GM12878 (cell line): ENCODE results near the gene SLC2A4RG. TPM values are rescaled to one million over a fixed set of nuclear protein-coding genes. Genes with fewer than 3 reads are reported as not detected.

Experiments used
- ATAC-seq: fragments of 200-7000 bp; cut with Tn5 transposase; 3 replicates; pipeline ENCODE4 v1.9.1; 2020; ENCODE audit warnings: mild to moderate bottlenecking, moderate library complexity
- BruUV-seq: library from RNA; stranded (reverse); fragments of 400-500 nt; replicated peaks from 2 replicates; lab custom pipeline; 2021; lab: Mats Ljungman, UMichigan
- CTCF ChIA-PET: fragments of 300-600 bp; sonication (Branson Sonifier 250); formaldehyde crosslinking; extraction: SDS; loops from one replicate; lab custom pipeline; 2021; ENCODE audit warnings: inconsistent platforms; lab: Yijun Ruan, JAX
- POLR2A ChIA-PET: fragments of 350-600 bp; formaldehyde crosslinking; extraction: SDS; loops from one replicate; lab custom pipeline; 2021; ENCODE audit warnings: inconsistent platforms; lab: Charles Lee
- RAD21 ChIA-PET: fragments of 300-600 bp; sonication (Branson Sonifier 250); formaldehyde crosslinking; loops from one replicate; lab custom pipeline; 2023; ENCODE audit warnings: antibody characterized with exemption; ENCODE audit not compliant: unreplicated experiment; lab: Charles Lee
- SMC1A ChIA-PET: fragments of 300-600 bp; sonication (Branson Sonifier 250); formaldehyde crosslinking; loops from one replicate; lab custom pipeline; 2023; ENCODE audit not compliant: unreplicated experiment, uncharacterized antibody; lab: Charles Lee
- DNase-seq: peaks from one replicate; pipeline ENCODE4 v3.0.0-alpha.2; 2011; ENCODE audit warnings: low read depth, low spot score
- FAIRE-seq: peaks from 3 replicates; lab custom pipeline; 2011; peaks lifted over from hg19 to GRCh38; lab: Jason Lieb, UNC
- H2AFZ ChIP-seq: 2 replicates; pipeline ENCODE4 v1.6.0; 2011; ENCODE audit warnings: low read depth, low read length, control low read depth; ENCODE audit not compliant: control insufficient read depth
- H3K27ac ChIP-seq: 2 replicates; pipeline ENCODE4 v1.5.1; 2011; ENCODE audit warnings: control low read depth; ENCODE audit not compliant: control insufficient read depth, insufficient read depth
- H3K27me3 ChIP-seq, 2 experiments: replicated peaks in 1 of 2; 2 replicates each; pipeline versions ENCODE4 v1.6.0 to v1.6.1; 2011; ENCODE audit warnings: low read length in 1 of 2; ENCODE audit not compliant: control insufficient read depth in 2 of 2, insufficient read depth in 2 of 2
- H3K36me3 ChIP-seq, 2 experiments: 2 replicates each; pipeline ENCODE4 v1.5.1; 2011; ENCODE audit warnings: low read length in 1 of 2; ENCODE audit not compliant: control insufficient read depth in 2 of 2, insufficient read depth in 2 of 2
- H3K4me1 ChIP-seq: 2 replicates; pipeline ENCODE4 v1.6.1; 2011; ENCODE audit warnings: mild to moderate bottlenecking, low read length, moderate library complexity, mixed read lengths; ENCODE audit not compliant: control insufficient read depth, insufficient read depth
- H3K4me2 ChIP-seq: 2 replicates; pipeline ENCODE4 v1.6.0; 2011; ENCODE audit warnings: control low read depth; ENCODE audit not compliant: control insufficient read depth, insufficient read depth
- H3K4me3 ChIP-seq: fragments of 200-600 bp; sonication (generic); 2 replicates; pipeline ENCODE4 v1.5.1; 2016
- H3K79me2 ChIP-seq: 2 replicates; pipeline ENCODE4 v1.6.0; 2011; ENCODE audit warnings: low read length; ENCODE audit not compliant: control insufficient read depth, insufficient read depth
- H3K9ac ChIP-seq: 2 replicates; pipeline ENCODE4 v1.8.0; 2011; ENCODE audit warnings: low read length, control low read depth, mixed read lengths; ENCODE audit not compliant: control insufficient read depth, insufficient read depth
- H3K9me3 ChIP-seq: replicated peaks from 3 replicates; pipeline ENCODE4 v1.5.1; 2011; ENCODE audit warnings: mild to moderate bottlenecking, low read length; ENCODE audit not compliant: control insufficient read depth, insufficient read depth
- H4K20me1 ChIP-seq: 2 replicates; pipeline ENCODE4 v1.6.0; 2011; ENCODE audit not compliant: control insufficient read depth, insufficient read depth
- BCL3 ChIP-seq: IDR thresholded peaks from 2 replicates; pipeline ENCODE4 v1.6.1; 2011; ENCODE audit warnings: borderline replicate concordance, low read depth, mild to moderate bottlenecking, moderate library complexity, low read length; ENCODE audit not compliant: insufficient read depth, poor library complexity, severe bottlenecking
- CBFB ChIP-seq: IDR thresholded peaks from 2 replicates; pipeline ENCODE4 v1.6.1; 2016; ENCODE audit warnings: antibody characterized with exemption, low read depth
- ETV6 ChIP-seq, 2 experiments: fragments of 450-650 bp in 1 of 2; IDR thresholded peaks in 1 of 2; conservative IDR thresholded peaks in 1 of 2; 2 replicates each; pipeline ENCODE4 v1.6.1; 2014; ENCODE audit warnings: antibody characterized with exemption in 1 of 2, borderline replicate concordance in 1 of 2, low read depth in 1 of 2, mild to moderate bottlenecking in 1 of 2, moderate library complexity in 1 of 2
- HCFC1 ChIP-seq: fragments of 150-350 bp; IDR thresholded peaks from 2 replicates; pipeline ENCODE4 v1.6.1; 2014; ENCODE audit warnings: low read length
- JUNB ChIP-seq: IDR thresholded peaks from 2 replicates; pipeline ENCODE4 v1.6.1; 2016; ENCODE audit warnings: antibody characterized with exemption, mild to moderate bottlenecking
- MTA3 ChIP-seq: IDR thresholded peaks from 2 replicates; pipeline ENCODE4 v1.6.1; 2012; ENCODE audit warnings: low read length, inconsistent platforms, borderline replicate concordance
- NFYB ChIP-seq: IDR thresholded peaks from 2 replicates; pipeline ENCODE4 v1.6.1; 2011; ENCODE audit warnings: low read depth, mild to moderate bottlenecking, low read length, improper control_type of control experiment, moderate library complexity; ENCODE audit not compliant: insufficient read depth
- SP1 ChIP-seq: IDR thresholded peaks from one replicate; pipeline ENCODE4 v1.6.1; 2011; ENCODE audit warnings: low read depth, low read length
- SPI1 ChIP-seq: IDR thresholded peaks from 2 replicates; pipeline ENCODE4 v1.6.1; 2011; ENCODE audit warnings: low read depth, mild to moderate bottlenecking, low read length, moderate library complexity, borderline replicate concordance; ENCODE audit not compliant: insufficient read depth
- SUZ12 ChIP-seq: fragments of 200-600 bp; sonication (generic); IDR thresholded peaks from one replicate; pipeline ENCODE4 v1.6.1; 2018; ENCODE audit warnings: antibody characterized with exemption, mild to moderate bottlenecking; ENCODE audit not compliant: unreplicated experiment
- TCF3 ChIP-seq: IDR thresholded peaks from 2 replicates; pipeline ENCODE4 v1.6.1; 2012; ENCODE audit warnings: low read depth, mild to moderate bottlenecking, low read length, borderline replicate concordance; ENCODE audit not compliant: insufficient read depth
- ZBTB4 ChIP-seq: fragments of 450-650 bp; formaldehyde crosslinking; IDR thresholded peaks from 2 replicates; pipeline ENCODE4 v1.4.0; 2022; ENCODE audit warnings: mild to moderate bottlenecking, moderate library complexity
- ZBTB40 ChIP-seq: fragments of 450-650 bp; IDR thresholded peaks from 2 replicates; pipeline ENCODE4 v1.6.1; 2016; ENCODE audit warnings: mild to moderate bottlenecking, moderate library complexity, borderline replicate concordance
- WGBS: methylation state at CpG from one replicate; pipeline ENCODE4 v1.1.6; 2016; ENCODE audit warnings: low lambda C conversion rate; ENCODE audit not compliant: insufficient replicate concordance, insufficient coverage; ENCODE audit errors: missing lambda C conversion rate; 5-methylcytosine and 5-hydroxymethylcytosine counted together
- in situ Hi-C: fragments of 300-500 bp; cut with MboI; formaldehyde crosslinking; loops from 9 replicates; pipeline ENCODE4 v1.14.3; 2018; ENCODE audit warnings: mixed read lengths
- intact Hi-C: fragments of 100-400 bp; cut with micrococcal nuclease; formaldehyde crosslinking; loops from one replicate; pipeline ENCODE4 v1.14.2; 2022; ENCODE audit not compliant: unreplicated experiment
- polyA plus RNA-seq, 11 experiments: library from polyadenylated mRNA; depleted of rRNA in 4 of 11; unstranded in 6 of 11; stranded (reverse) in 5 of 11; fragments of >200 nt; fragmentation: Nextera tagmentation in 4 of 11; fragmentation: Illumina TruSeq in 1 of 11; extraction: Ambion mirVana in 4 of 11; extraction: Trizol in 1 of 11; gene quantifications; 1 replicate in 1 of 11; 2 replicates in 10 of 11; pipeline versions ENCODE4 v1.2.1 to v1.2.3, GENCODE V29; 2011 to 2016; ENCODE audit warnings: inconsistent platforms in 2 of 11, missing spikeins in 2 of 11, low read depth in 1 of 11
- total RNA-seq, 4 experiments: library from RNA; depleted of rRNA in 3 of 4; stranded (reverse); fragments of >200 nt in 3 of 4; fragmentation: Illumina TruSeq in 1 of 4; extraction: Trizol in 1 of 4; gene quantifications; 2 replicates each; pipeline versions ENCODE4 v1.2.1 to v1.2.3, GENCODE V29; 2013 to 2021

Gene SLC2A4RG
- total and polyA plus RNA-seq, 10 of the 15 experiments (the other 5 are each of a cell fraction or from before 2014, with no cell fraction given), result 0.34 to 65.9 (median 13.3) TPM

GRCh38 chr20:63767456-63767855 lies 27.9 kb downstream of the SLC2A4RG start (continued):
- no peak for TF ChIP-seq ZBTB40
- no peak for TF ChIP-seq BCL3
- no peak for TF ChIP-seq HCFC1
- no peak for TF ChIP-seq JUNB
- no peak for TF ChIP-seq SUZ12
- no peak for TF ChIP-seq ETV6 (conservative IDR thresholded peaks at IDR 0.05 in 1 of 2, IDR thresholded peaks at IDR 0.05 in 1 of 2; ENCODE audit: borderline replicate concordance in 1 of 2, low read depth in 1 of 2)

GRCh38 chr20:63767886-63768285 lies 28.3 kb downstream of the SLC2A4RG start:
- ChIA-PET SMC1A (no interaction called here), RAD21 (no interaction called here), CTCF (no interaction called here), POLR2A (no interaction called here)
- H4K20me1 ChIP-seq, result no peaks in the 10 kb centered on the region
- H2AFZ ChIP-seq, result no peak overlapping the region
- no peak for ATAC-seq
- no peaks in the 10 kb centered on the region for H3K27me3 ChIP-seq
- H3K79me2 ChIP-seq, result no peaks in the 10 kb centered on the region
- no peak overlapping the region for H3K9ac ChIP-seq
- H3K4me2 ChIP-seq, result no peak overlapping the region
- 57% methylated on average over 7 of the region's 7 CpGs for WGBS
- no peak overlapping the region for H3K27ac ChIP-seq
- no peak for FAIRE-seq
- BruUV-seq, result no TSS peak
- no peak for DNase-seq
- in situ Hi-C loops, result no loop called here
- H3K4me3 ChIP-seq, result no peak overlapping the region
- no peaks in the 10 kb centered on the region for H3K9me3 ChIP-seq
- intact Hi-C loops, result no loop called here
- H3K36me3 ChIP-seq, result no peaks in the 10 kb centered on the region
- H3K4me1 ChIP-seq, result no peaks in the 10 kb centered on the region
- no peak for TF ChIP-seq ZBTB4 (CRISPR knock-in tag)
- TF ChIP-seq SP1, result no peak
- TF ChIP-seq CBFB, result no peak
- no peak for TF ChIP-seq MTA3
- TF ChIP-seq TCF3, result no peak
- TF ChIP-seq SPI1, result no peak
- TF ChIP-seq NFYB, result no peak
- no peak for TF ChIP-seq HCFC1
